Measurements from ENCODE around the gene PNLIPRP3.

Gene PNLIPRP3

GRCh38 chr10:116466715-116467422 lies 39.2 kb downstream of the PNLIPRP3 start:
- Histone ChIP-seq H3K4me3 (ENCODE audit: low read depth, low read length) (no peak overlapping the region), H3K27ac (no peak overlapping the region)

DNA sequence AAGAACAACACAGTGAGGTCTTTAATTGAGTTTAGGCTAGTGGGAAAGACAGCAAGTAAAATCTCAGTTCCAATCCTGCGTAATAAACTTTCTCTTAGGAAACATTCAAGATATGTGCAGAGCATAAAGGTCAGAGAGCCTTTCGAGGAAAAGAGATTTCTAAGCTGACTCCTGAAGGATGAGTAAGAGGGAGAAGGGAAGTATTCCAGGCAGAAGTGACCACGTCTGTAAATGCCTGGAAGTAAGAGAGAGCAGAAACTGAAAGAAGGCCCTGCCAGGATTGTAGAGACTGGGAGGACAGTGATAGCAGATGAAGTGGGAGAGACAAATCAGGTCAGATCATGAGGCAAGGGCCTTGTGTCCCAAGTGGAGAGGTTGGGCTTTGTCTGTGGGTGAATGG lies 41.8 kb downstream of the PNLIPRP3 start:
- Histone ChIP-seq H3K36me3 (no peaks in the 10 kb centered on the region), H3K27ac (no peak overlapping the region), H3K27me3 (ENCODE audit: insufficient read depth, low read depth, severe bottlenecking) (no peaks in the 10 kb centered on the region), H3K4me3 (ENCODE audit: low read depth, low read length) (no peak overlapping the region), H3K9me3 (ENCODE audit: severe bottlenecking) (no peaks in the 10 kb centered on the region)
- TF ChIP-seq, protein P1, sequence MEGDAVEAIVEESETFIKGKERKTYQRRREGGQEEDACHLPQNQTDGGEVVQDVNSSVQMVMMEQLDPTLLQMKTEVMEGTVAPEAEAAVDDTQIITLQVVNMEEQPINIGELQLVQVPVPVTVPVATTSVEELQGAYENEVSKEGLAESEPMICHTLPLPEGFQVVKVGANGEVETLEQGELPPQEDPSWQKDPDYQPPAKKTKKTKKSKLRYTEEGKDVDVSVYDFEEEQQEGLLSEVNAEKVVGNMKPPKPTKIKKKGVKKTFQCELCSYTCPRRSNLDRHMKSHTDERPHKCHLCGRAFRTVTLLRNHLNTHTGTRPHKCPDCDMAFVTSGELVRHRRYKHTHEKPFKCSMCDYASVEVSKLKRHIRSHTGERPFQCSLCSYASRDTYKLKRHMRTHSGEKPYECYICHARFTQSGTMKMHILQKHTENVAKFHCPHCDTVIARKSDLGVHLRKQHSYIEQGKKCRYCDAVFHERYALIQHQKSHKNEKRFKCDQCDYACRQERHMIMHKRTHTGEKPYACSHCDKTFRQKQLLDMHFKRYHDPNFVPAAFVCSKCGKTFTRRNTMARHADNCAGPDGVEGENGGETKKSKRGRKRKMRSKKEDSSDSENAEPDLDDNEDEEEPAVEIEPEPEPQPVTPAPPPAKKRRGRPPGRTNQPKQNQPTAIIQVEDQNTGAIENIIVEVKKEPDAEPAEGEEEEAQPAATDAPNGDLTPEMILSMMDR (IDR thresholded peaks at IDR 0.05; ENCODE audit: low read depth, low read length), result no peak
- no peak for DNase-seq

More at GRCh38 chr10:116466715-116467422, 39.2 kb downstream of the PNLIPRP3 start:
- H3K9me3 ChIP-seq (ENCODE audit: severe bottlenecking), result no peaks in the 10 kb centered on the region
- no peaks in the 10 kb centered on the region for H3K27me3 ChIP-seq (ENCODE audit: insufficient read depth, low read depth, severe bottlenecking)
- TF ChIP-seq, protein P1 (IDR thresholded peaks at IDR 0.05; ENCODE audit: low read depth, low read length), result no peak
- no peaks in the 10 kb centered on the region for H3K36me3 ChIP-seq
- no peak for DNase-seq

GRCh38 chr10:116470071-116470470 lies 42.4 kb downstream of the PNLIPRP3 start:
- Histone ChIP-seq H3K36me3 (no peaks in the 10 kb centered on the region), H3K4me3 (ENCODE audit: low read depth, low read length) (no peak overlapping the region), H3K9me3 (ENCODE audit: severe bottlenecking) (no peaks in the 10 kb centered on the region), H3K27ac (no peak overlapping the region), H3K27me3 (ENCODE audit: insufficient read depth, low read depth, severe bottlenecking) (no peaks in the 10 kb centered on the region)
- TF ChIP-seq, protein P1 (IDR thresholded peaks at IDR 0.05; ENCODE audit: low read depth, low read length), result no peak
- DNase-seq, result no peak

DNA sequence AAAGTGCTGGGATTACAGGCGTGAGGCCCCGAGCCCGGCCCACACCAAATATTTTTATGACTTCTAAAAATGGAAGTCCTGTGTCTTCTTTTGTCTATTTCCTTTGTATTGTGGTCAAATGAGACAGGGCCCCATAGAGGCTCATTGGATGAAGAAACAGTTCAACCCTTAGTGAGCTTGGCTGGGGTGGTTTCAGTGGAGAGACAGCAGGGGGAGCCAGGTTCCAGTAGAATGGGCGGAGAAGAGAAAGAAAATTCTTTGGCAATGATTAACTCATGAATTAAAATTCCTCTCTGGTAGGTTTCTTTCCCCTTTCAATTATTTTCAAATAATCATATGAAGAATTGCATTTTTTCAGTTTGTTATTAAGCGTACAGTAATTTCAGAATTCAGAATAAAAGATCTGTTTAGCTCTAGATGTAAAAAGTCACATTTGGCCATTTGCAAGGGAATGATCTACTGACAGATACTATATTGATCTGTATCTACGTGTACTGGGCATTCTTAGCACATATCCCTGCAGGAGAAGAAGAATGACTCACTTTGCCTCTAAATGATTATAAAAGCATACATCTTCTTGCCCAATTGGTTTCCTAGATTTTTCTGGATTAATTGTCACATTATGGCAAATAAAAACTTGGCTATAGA lies 43.2 kb downstream of the PNLIPRP3 start:
- peak; percentile 42 for DNase-seq
- Histone ChIP-seq H3K36me3 (no peaks in the 10 kb centered on the region), H3K4me3 (ENCODE audit: low read depth, low read length) (no peak overlapping the region), H3K27me3 (ENCODE audit: insufficient read depth, low read depth, severe bottlenecking) (no peaks in the 10 kb centered on the region), H3K27ac (no peak overlapping the region), H3K9me3 (ENCODE audit: severe bottlenecking) (no peaks in the 10 kb centered on the region)
- TF ChIP-seq, protein P1 (IDR thresholded peaks at IDR 0.05; ENCODE audit: low read depth, low read length), result peak; percentile 57

DNA sequence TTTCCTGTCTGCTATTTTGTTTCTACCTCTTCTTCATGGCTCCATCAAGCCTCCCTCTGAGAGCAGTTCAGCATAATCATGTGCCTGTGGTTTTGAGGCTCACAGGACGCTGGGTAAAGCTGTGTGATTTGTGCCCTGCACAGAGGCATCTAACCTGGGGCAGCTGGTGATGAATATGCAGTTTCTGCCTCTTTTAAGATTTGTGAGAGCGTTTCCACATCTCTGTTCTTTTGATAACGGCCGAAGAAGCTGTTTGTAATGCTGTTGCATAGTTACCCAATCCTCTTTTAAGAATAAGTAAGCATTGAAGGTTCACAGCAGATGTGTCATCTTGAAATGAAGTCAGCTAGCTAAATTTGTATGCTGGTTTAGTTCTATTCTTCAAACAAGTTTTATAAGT lies 45.2 kb downstream of the PNLIPRP3 start:
- H3K9me3 ChIP-seq (ENCODE audit: severe bottlenecking), result no peaks in the 10 kb centered on the region
- H3K27me3 ChIP-seq (ENCODE audit: insufficient read depth, low read depth, severe bottlenecking), result no peaks in the 10 kb centered on the region
- TF ChIP-seq, protein P1 (IDR thresholded peaks at IDR 0.05; ENCODE audit: low read depth, low read length), result no peak
- H3K27ac ChIP-seq, result no peak overlapping the region
- H3K4me3 ChIP-seq (ENCODE audit: low read depth, low read length), result no peak overlapping the region
- DNase-seq, result no peak
- H3K36me3 ChIP-seq, result no peaks in the 10 kb centered on the region

All from WERI-Rb-1 (cell line).